K562 (cell line): ENCODE data around the gene SH3BP5. TPM values are rescaled to one million over a fixed set of nuclear protein-coding genes. Genes with fewer than 3 reads are reported as not detected.
A peak's percentile ranks its signal among the peaks of the same experiment; 100 is the strongest.

ENCODE experiments used
- ATAC-seq: fragments of 200-7000 bp; cut with Tn5 transposase; 3 replicates; pipeline ENCODE4 v1.9.1; 2020; ENCODE audit warnings: moderate library complexity
- BruUV-seq: library from RNA; stranded (reverse); fragments of 400-500 nt; replicated peaks from 2 replicates; lab custom pipeline; 2021; lab: Mats Ljungman, UMichigan
- CTCF ChIA-PET: fragments of 300-600 bp; formaldehyde crosslinking; extraction: SDS; loops from one replicate; lab custom pipeline; 2021; ENCODE audit warnings: low intra/inter-chr PET ratio; lab: Yijun Ruan, JAX
- POLR2A ChIA-PET: fragments of 300-600, 350-650 bp; sonication (Branson Sonifier 250); formaldehyde crosslinking; extraction: SDS; loops from one replicate; lab custom pipeline; 2021; ENCODE audit warnings: antibody characterized with exemption, inconsistent platforms; lab: Yijun Ruan, JAX
- DNase-seq, 4 experiments: peaks; one replicate each; pipeline versions ENCODE4 v3.0.0 to v3.0.0-alpha.2; 2011 to 2018; ENCODE audit warnings: low spot score in 3 of 4, mixed read lengths in 3 of 4; ENCODE audit errors: extremely low read depth in 1 of 4
- FAIRE-seq: peaks from 2 replicates; lab custom pipeline; 2011; peaks lifted over from hg19 to GRCh38; lab: Jason Lieb, UNC
- H2AFZ ChIP-seq: 2 replicates; pipeline ENCODE4 v1.6.0; 2011; ENCODE audit warnings: low read depth, low read length, control low read depth, inconsistent platforms
- H3K27ac ChIP-seq: fragments of 200-600 bp; 3 replicates; pipeline ENCODE4 v1.8.0; 2011; ENCODE audit warnings: low read depth, mild to moderate bottlenecking, control low read depth, inconsistent platforms, low read length, moderate library complexity, mixed read lengths; ENCODE audit errors: extremely low read depth
- H3K27me3 ChIP-seq, 2 experiments: fragments of 300-600 bp in 1 of 2; 2 replicates in 1 of 2; 3 replicates in 1 of 2; pipeline versions ENCODE4 v1.6.0 to v1.8.0; 2011; ENCODE audit warnings: inconsistent platforms in 2 of 2, low read length in 2 of 2, mild to moderate bottlenecking in 1 of 2, mixed read lengths in 1 of 2, moderate library complexity in 1 of 2; ENCODE audit not compliant: control insufficient read depth in 2 of 2, insufficient read depth in 2 of 2
- H3K36me3 ChIP-seq: fragments of 300-600 bp; 3 replicates; pipeline ENCODE4 v1.8.0; 2011; ENCODE audit warnings: mild to moderate bottlenecking, low read length, inconsistent platforms; ENCODE audit not compliant: control insufficient read depth, insufficient read depth
- H3K4me1 ChIP-seq, 2 experiments: fragments of 200-600 bp in 1 of 2; replicated peaks in 1 of 2; 2 replicates in 1 of 2; 3 replicates in 1 of 2; pipeline versions ENCODE4 v1.5.1 to v1.8.0; 2011; ENCODE audit warnings: inconsistent platforms in 2 of 2, low read length in 2 of 2, mild to moderate bottlenecking in 1 of 2, mixed read lengths in 1 of 2, moderate library complexity in 1 of 2; ENCODE audit not compliant: control insufficient read depth in 2 of 2, insufficient read depth in 2 of 2
- H3K4me2 ChIP-seq: 2 replicates; pipeline ENCODE4 v1.6.1; 2011; ENCODE audit warnings: low read length, control low read depth, inconsistent platforms, mixed read lengths; ENCODE audit not compliant: insufficient read depth
- H3K4me3 ChIP-seq: fragments of 200-600 bp; sonication (generic), shearing (Covaris generic); 2 replicates; pipeline ENCODE4 v1.5.1; 2016; ENCODE audit warnings: control low read depth, inconsistent platforms
- H3K79me2 ChIP-seq: fragments of 200-600 bp; 3 replicates; pipeline ENCODE4 v1.8.0; 2011; ENCODE audit warnings: low read length, inconsistent platforms; ENCODE audit not compliant: control insufficient read depth, insufficient read depth
- H3K9ac ChIP-seq, 2 experiments: 2 replicates each; pipeline versions ENCODE4 v1.6.0 to v1.6.1; 2011; ENCODE audit warnings: low read depth in 2 of 2, low read length in 2 of 2, control low read depth in 1 of 2, inconsistent platforms in 1 of 2, mild to moderate bottlenecking in 1 of 2, mixed read lengths in 1 of 2; ENCODE audit not compliant: insufficient read depth in 1 of 2
- H3K9me1 ChIP-seq: one replicate; pipeline ENCODE4 v1.6.0; 2011; ENCODE audit warnings: inconsistent platforms, mild to moderate bottlenecking, low read length, moderate library complexity; ENCODE audit not compliant: control insufficient read depth, insufficient read depth
- H3K9me3 ChIP-seq: replicated peaks from 2 replicates; pipeline ENCODE4 v1.5.1; 2011; ENCODE audit warnings: low read depth, low read length, inconsistent platforms; ENCODE audit not compliant: control insufficient read depth, insufficient read depth
- H4K20me1 ChIP-seq: replicated peaks from 2 replicates; pipeline ENCODE4 v1.6.1; 2011; ENCODE audit warnings: low read length, inconsistent platforms, mixed read lengths; ENCODE audit not compliant: control insufficient read depth, insufficient read depth
- CREB3 ChIP-seq: fragments of 450-650 bp; conservative IDR thresholded peaks from 2 replicates; pipeline ENCODE4 v1.6.1; 2016; ENCODE audit warnings: missing genetic modification characterization, low read depth, mild to moderate bottlenecking, missing compliant biosample characterization, moderate library complexity
- E2F4 ChIP-seq: sonication (generic); formaldehyde crosslinking; IDR thresholded peaks from 2 replicates; pipeline ENCODE4 v1.8.0; 2022; ENCODE audit warnings: mild to moderate bottlenecking, low read depth, missing genetic modification reagents
- GTF2E2 ChIP-seq: fragments of 200-800 bp; sonication (Bioruptor generic); IDR thresholded peaks from 2 replicates; pipeline ENCODE4 v1.6.1; 2016; ENCODE audit warnings: missing genetic modification characterization, missing compliant biosample characterization
- MCM2 ChIP-seq: fragments of 450-650 bp; IDR thresholded peaks from 2 replicates; pipeline ENCODE4 v1.6.1; 2017; ENCODE audit warnings: low read depth, mild to moderate bottlenecking
- NFYB ChIP-seq: IDR thresholded peaks from 2 replicates; pipeline ENCODE4 v1.6.1; 2011; ENCODE audit warnings: mild to moderate bottlenecking, moderate library complexity; ENCODE audit not compliant: insufficient read length; ENCODE audit errors: extremely low read depth
- PTTG1 ChIP-seq: fragments of 450-650 bp; IDR thresholded peaks from 2 replicates; pipeline ENCODE4 v1.6.1; 2016; ENCODE audit warnings: low read depth, mild to moderate bottlenecking, missing genetic modification characterization, missing compliant biosample characterization
- U2AF1 ChIP-seq: fragments of 200-400 bp; formaldehyde crosslinking; optimal IDR thresholded peaks from 2 replicates; pipeline ENCODE3; 2017; ENCODE audit warnings: mild to moderate bottlenecking, low read depth, low read length, moderate library complexity
- ZNF217 ChIP-seq: sonication (generic); formaldehyde crosslinking; IDR thresholded peaks from 2 replicates; pipeline ENCODE4 v1.8.0; 2022; ENCODE audit warnings: mild to moderate bottlenecking, missing genetic modification reagents
- WGBS: fragments of 100-300 bp; shearing (Covaris generic); methylation state at CpG from one replicate; pipeline ENCODE4 v1.1.6; 2016; ENCODE audit warnings: low coverage, mixed read lengths; ENCODE audit not compliant: insufficient coverage; ENCODE audit errors: missing lambda C conversion rate; 5-methylcytosine and 5-hydroxymethylcytosine counted together
- in situ Hi-C: fragments of 300-500 bp; cut with MboI; formaldehyde crosslinking; loops from 4 replicates; pipeline ENCODE4 v1.15.0; 2018; ENCODE audit warnings: inconsistent platforms, mixed read lengths
- intact Hi-C: fragments of 100-400 bp; cut with micrococcal nuclease; formaldehyde crosslinking; loops from 2 replicates; pipeline ENCODE4 v1.14.2; 2022
- polyA plus RNA-seq, 8 experiments: library from polyadenylated mRNA; depleted of rRNA in 4 of 8; stranded (reverse) in 5 of 8; unstranded in 3 of 8; fragments of >200 nt; fragmentation: Nextera tagmentation in 2 of 8; fragmentation: Illumina TruSeq in 1 of 8; extraction: Ambion mirVana in 2 of 8; extraction: Trizol in 1 of 8; gene quantifications; 2 replicates each; pipeline versions ENCODE4 v1.2.1 to v1.2.3, GENCODE V29; 2011 to 2014; ENCODE audit warnings: inconsistent platforms in 1 of 8, missing spikeins in 1 of 8
- total RNA-seq, 7 experiments: library from RNA; depleted of rRNA in 6 of 7; stranded (reverse); fragments of >200 nt in 6 of 7; fragmentation: Illumina TruSeq in 2 of 7; extraction: Trizol in 2 of 7; gene quantifications; 2 replicates each; pipeline versions ENCODE4 v1.2.1 to v1.2.3, GENCODE V29; 2011 to 2021; ENCODE audit warnings: low replicate concordance in 1 of 7
- TF ChIP-seq, protein P1 (sequence below): fragments of 450-650 bp; IDR thresholded peaks from 2 replicates; pipeline ENCODE4 v1.6.1; 2018; ENCODE audit not compliant: partially characterized antibody

Gene SH3BP5
- total and polyA plus RNA-seq, 9 of the 15 experiments (the other 6 are each of a cell fraction or from before 2014, with no cell fraction given): 2.9 to 29.0 (median 14.9) TPM

DNA sequence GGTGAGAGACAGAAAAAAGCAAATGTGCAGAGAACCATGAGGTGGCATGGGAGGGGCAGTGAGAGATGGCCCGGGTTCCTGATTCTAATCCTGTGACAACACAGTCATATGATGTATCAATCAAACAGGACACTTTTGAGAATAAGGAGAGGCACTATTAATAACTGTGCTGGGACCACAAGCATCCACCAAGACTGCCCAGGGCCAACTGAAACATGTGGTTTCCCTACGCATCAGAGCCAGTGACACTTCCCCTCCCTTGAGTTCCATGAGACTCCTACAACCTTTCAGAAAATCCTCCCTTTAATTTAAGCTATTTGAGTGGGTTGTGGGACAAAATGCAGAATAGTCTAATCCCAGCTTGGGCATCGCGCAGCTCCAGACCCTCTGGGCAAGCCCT is 17.4 kb downstream of the SH3BP5 start (continued):
- no peak for TF ChIP-seq U2AF1
- TF ChIP-seq, all 486 proteins: peak for 0

DNA sequence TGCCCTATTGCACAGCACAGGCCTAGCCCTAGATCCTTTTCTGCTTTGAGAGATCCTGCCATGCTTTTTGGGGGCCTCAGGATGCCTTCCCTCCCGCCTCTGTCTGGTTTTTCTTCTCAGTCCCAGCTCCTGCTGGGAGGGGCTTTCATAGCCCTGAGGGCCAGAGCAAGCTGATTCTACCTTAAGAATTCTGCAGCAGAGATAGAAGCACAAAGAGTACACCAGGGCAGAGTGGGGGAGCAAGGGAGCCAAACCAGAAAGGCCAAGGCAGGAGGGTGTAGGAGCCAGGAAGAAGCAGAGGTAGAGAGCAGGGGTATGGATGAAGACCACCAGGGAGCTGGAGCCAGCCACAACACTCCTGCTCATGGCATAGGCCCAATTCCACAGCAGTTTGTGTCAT is 18.1 kb downstream of the SH3BP5 start:
- TF ChIP-seq NFYB (no peak), CREB3 (tag) (no peak), ZNF217 (CRISPR knock-in tag) (no peak), E2F4 (CRISPR knock-in tag) (no peak), GTF2E2 (tag) (no peak), PTTG1 (tag) (no peak), MCM2 (no peak)
- TF ChIP-seq, protein P1, sequence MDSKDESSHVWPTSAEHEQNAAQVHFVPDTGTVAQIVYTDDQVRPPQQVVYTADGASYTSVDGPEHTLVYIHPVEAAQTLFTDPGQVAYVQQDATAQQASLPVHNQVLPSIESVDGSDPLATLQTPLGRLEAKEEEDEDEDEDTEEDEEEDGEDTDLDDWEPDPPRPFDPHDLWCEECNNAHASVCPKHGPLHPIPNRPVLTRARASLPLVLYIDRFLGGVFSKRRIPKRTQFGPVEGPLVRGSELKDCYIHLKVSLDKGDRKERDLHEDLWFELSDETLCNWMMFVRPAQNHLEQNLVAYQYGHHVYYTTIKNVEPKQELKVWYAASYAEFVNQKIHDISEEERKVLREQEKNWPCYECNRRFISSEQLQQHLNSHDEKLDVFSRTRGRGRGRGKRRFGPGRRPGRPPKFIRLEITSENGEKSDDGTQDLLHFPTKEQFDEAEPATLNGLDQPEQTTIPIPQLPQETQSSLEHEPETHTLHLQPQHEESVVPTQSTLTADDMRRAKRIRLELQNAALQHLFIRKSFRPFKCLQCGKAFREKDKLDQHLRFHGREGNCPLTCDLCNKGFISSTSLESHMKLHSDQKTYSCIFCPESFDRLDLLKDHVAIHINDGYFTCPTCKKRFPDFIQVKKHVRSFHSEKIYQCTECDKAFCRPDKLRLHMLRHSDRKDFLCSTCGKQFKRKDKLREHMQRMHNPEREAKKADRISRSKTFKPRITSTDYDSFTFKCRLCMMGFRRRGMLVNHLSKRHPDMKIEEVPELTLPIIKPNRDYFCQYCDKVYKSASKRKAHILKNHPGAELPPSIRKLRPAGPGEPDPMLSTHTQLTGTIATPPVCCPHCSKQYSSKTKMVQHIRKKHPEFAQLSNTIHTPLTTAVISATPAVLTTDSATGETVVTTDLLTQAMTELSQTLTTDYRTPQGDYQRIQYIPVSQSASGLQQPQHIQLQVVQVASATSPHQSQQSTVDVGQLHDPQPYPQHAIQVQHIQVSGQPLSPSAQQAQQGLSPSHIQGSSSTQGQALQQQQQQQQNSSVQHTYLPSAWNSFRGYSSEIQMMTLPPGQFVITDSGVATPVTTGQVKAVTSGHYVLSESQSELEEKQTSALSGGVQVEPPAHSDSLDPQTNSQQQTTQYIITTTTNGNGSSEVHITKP: no peak
- CTCF ChIA-PET: no interaction called here
- intact Hi-C loops: no loop called here
- WGBS: 73% methylated on average over 1 of the region's 1 CpG
- Histone ChIP-seq H3K9ac (peak overlapping the region in 1 of 2 experiments; percentile 12; a peak in 1 of 4 replicates), H4K20me1 (no peaks in the 10 kb centered on the region), H2AFZ (no peak overlapping the region), H3K9me1 (no peaks in the 10 kb centered on the region), H3K27me3 (no peaks in the 10 kb centered on the region), H3K4me1 (peaks cover 36 to 61% of the 10 kb centered on the region in 2 experiments), H3K9me3 (no peaks in the 10 kb centered on the region), H3K4me3 (no peak overlapping the region), H3K4me2 (no peak overlapping the region), H3K79me2 (peaks cover 31% of the 10 kb centered on the region; the same call in 2 of the 3 replicates), H3K27ac (no peak overlapping the region), H3K36me3 (peaks cover 3% of the 10 kb centered on the region; the same call in 2 of the 3 replicates)
- POLR2A ChIA-PET: interaction anchor here (0.5 to 1.0 kb wide), 2 partner anchors 16 to 17 kb away, joined by 3 to 5 read pairs; no protein-coding TSS in a partner anchor
- BruUV-seq: no TSS peak
- FAIRE-seq (no peak), ATAC-seq (no peak), DNase-seq (no peak)
- in situ Hi-C loops: no loop called here
